ENCODE data around the gene DBH.

DBH gene

DNA sequence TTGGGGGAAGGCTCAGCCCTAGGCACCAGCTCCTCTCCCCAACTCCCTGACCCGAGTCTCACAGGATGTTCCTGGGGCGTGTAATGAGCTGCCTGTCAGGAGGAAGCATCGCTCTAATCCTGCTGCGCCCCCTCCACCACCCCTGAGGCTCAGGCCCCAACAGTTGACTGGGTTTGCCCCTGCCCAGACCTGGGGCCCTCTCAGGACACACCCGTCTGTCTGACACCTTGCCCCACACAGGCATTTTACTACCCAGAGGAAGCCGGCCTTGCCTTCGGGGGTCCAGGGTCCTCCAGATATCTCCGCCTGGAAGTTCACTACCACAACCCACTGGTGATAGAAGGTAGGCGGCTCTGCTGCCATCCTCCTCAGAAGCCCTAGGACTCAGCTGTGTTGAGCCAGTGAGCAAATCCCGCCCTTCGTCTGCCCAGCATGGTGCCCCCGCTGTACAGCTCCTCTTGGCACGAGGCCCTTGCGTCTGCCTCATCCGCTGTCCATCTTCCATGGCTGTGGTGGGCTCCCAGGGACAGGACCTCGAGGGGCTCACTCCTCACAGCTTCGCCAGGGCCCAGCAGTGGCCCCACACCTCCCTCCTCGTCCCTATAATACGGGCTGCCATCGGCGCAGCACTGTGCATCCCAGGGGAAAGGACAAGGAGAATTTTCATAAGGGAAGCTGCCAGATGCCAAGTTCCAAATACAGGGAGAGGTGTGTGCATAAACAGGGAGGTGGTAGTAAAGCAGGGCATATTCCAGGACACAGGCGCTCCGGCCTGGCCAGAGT is 8.0 kb downstream of the DBH start:
- no peak for DNase-seq (ENCODE audit: low spot score)

DNA sequence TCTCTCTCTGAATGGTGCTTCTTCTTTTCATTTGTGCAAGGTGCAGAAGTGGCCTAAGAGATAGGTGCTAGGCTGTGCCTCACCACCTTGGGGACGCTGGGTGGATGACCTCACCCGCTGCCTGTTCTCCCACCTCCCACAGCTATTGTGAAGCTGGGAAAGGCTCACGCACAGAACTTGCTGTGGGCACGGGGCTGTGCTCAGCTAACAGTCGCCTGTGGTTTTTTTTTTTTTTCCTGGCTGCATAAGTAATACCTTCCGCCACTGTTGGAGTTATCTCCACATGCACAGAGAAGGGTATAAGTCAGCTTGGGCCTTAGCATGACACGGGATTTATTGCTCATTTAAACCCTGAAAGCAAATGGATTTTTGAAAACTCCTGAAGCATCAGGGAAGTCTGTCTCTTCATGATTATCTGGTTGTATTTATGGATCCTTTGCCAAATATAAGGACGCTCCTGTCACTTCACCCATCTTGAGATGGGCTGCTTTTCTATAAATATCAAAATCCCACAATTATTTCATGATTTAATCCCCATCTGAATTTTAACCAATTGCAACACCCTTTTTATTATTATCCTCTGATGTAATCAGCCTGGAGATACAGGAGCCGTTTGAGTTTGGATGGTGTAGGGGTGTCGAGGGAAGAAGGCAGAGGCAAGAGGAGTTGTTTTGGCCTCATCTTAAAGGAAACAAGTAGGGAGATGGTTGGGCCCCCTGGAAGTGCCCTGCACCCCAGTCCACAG is 9.0 kb downstream of the DBH start:
- DNase-seq (ENCODE audit: low spot score), result no peak

DNA sequence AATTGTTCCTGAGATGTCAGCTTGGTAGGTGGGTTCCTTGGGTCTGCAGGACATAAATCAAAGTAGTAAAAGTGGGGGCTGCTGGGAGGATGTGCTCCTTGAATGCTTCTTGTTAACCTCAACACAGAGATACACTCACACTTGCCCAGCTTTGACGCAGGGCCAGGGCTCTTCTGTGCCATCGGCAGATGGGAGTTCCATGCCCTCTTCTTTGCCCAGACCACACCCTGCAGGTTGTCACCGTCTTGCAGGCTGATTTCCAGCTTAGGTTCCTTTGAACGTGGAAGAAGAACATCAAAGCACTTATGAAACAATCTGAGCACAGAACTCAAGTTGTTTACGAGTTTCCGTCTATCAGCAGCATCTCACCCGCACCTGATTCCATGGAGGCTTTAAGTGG is 11.0 kb downstream of the DBH start:
- DNase-seq (ENCODE audit: low spot score), result no peak

DNA sequence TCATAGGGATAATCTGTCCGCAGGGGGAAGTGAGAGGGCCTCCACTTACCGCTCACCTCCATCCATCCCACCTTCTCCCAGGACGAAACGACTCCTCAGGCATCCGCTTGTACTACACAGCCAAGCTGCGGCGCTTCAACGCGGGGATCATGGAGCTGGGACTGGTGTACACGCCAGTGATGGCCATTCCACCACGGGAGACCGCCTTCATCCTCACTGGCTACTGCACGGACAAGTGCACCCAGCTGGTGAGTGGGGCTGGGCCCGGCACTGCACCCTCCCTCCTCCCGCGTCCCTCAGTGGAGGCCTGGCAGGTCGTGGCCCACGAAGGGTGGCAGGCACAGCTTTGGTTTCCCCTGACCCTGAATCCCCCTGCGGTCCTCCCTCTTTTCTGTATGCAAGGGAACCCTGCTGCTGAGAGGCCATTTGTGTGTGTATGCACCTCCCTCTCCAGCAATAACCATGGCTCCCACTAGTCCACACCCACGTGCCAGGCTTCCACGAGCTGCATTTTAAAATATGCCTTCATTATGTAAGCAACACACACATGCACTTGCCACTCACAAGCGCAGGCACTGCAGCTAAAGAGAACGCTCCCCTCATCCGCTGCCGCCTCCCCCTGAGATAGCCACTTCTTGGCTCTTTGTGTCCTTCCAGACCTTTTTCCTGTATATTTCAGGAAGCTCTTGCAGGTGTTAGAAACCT is 11.8 kb downstream of the DBH start:
- no peak for DNase-seq (ENCODE audit: low spot score)

DNA sequence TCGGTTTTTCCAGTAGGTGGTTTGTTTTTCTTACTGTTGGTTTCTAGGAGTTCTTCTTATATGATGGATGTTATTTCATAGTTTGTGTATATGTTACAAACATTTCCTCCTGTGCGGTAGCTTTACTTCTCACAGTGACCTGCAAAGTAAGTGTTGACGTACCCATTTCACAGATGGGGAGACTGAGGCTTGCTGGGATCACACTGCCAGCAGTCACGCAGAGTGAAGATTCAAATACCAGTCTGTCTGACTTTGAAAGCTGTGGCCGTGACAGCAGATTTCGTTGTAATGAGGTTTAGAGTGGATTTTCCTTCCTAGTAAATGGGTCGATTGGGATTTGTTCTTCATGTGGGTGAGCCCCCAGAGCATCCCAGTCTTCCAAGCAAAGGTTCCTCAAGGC is 13.0 kb downstream of the DBH start:
- DNase-seq (ENCODE audit: low spot score), result no peak

DNA sequence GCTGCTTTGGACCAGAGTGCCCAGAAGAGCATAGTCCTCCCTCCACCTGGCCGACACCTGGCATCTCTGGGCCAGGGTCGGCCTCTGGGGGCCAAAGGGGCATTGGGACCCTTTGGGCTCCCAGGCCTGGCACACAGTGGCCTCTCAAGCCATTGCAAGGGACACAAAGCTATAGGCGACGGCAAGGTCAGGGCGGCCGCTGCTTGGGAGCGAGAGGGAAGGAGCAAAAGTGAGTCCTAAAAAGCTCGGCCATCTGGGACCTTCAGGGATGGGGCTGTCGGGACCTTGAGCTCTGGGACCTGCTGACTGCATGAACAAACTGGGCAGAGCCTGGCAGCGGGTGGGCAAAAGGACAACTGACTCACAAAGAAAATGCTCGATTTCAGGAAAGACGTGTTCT is 13.9 kb downstream of the DBH start:
- DNase-seq (ENCODE audit: low spot score), result no peak

DNA sequence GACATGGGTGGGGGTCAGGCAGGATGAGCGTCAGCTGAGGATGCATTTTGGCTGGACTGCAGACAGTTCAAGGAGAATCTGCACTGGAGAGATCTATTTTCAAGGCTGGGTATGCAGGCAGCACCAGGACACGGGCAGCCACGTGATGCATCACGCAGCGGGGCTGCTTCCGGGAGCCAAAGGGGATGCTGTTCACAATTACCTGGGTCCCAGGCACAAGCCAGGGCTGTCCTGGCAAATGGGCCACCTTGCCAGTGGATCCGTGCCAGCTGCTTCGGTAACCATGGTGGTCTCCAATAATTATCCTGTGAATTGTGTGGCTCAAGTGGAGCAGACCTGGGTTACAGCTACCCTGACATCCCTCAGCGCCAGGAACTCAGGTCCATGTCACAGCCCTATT is 17.5 kb downstream of the DBH start:
- DNase-seq (ENCODE audit: low spot score), result no peak

DNA sequence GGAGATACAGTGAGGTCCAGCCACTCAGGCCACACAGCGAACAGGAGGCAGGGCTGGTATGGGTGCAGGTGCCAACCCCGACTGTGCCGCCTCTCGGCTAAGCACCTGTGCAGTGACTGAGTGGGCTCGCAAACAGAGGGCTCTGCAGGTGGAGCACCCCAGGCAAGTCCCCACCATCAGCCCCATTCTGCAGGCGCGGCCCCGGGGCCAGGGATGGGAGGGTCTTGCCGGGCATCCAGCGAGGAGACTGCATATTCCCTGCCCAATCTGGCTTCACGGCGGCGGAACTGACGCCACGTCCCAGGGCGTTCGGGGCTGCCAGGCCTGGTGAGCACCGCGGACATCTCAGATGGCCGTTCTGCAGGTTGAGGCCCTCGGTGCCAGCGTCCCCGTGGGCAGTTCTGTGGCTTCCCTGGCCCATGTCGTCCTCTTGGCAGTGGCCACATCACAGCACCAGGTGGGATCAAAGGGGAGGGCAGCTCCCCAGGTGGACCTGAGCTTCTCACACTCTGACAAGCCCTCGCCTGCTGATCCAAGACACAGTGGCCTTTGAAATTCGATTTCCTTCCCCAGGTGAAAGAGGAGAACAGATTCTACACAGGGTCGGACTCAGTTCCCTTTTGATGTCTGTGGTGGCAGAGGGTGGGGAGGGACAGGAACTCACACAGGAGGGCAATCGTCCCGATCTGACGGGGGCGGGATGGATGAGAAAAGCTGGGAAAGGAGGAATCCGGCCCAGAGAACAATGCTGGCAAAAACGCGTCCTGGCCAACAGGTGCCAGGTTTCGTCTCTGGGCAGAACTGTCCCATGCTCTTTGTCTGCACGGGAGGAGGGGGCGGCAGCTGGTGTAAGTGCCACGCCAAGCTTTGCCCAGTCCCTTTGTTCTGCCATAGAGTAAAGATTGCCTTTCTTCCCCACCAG is 18.8 kb downstream of the DBH start:
- no peak for DNase-seq (ENCODE audit: low spot score)

DNA sequence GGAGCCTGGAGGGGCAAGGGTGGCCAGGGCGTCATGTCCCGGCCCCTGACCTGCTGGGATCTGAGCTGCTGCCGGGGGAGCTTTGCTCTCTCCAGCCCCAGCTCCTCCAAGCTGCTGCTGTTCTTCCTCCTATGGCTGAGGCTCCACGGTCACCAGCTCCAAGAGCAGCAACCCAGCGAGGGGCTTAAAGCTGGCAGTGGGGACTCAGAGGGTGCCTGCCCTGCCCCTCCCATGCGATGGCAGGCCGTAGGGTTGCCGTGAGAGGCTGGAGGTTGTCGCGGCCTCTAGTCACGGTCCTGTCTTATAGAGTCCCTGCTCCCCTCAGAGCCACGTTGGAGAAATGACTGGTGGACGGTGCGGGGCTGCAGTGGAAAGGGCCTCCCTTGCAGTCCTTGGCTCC is 19.5 kb downstream of the DBH start:
- no peak for DNase-seq (ENCODE audit: low spot score)

DNA sequence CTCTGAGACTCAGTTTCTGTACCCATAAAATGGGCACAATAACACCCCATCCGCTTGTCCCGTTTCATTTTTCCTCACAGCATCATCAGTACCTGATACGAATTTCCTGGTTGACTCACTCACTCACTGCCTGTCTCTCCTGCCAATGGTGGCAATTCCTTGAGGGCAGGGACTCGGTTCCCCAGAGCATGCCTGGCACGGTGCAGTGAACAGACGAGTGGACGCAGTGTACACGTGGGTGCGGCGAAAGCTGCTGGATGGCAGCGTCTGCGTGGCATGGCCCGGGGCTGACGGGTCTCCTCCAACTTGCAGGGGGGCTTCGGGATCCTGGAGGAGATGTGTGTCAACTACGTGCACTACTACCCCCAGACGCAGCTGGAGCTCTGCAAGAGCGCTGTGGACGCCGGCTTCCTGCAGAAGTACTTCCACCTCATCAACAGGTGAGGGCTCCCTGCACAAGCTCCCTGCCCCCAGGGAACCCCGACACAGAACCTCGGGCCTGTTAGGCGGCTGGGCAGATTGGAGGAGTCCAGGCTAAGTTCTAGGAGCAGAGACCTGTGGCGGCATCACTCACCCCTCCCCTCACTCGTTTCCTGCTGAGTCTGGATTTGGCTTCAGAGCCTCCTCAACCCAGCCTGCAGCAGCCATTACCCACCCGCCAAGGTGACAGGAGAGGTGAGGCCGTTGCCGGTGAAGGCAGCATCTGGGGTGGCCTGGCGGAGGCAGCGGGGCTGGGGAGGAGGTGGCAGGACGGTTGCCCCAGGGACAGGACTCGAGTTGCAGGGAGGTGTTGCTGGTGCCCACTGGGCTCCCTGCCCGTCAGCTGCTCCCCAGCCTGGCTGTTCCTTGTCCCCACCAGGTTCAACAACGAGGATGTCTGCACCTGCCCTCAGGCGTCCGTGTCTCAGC is 20.3 kb downstream of the DBH start:
- DNase-seq (ENCODE audit: low spot score), result no peak

DNA sequence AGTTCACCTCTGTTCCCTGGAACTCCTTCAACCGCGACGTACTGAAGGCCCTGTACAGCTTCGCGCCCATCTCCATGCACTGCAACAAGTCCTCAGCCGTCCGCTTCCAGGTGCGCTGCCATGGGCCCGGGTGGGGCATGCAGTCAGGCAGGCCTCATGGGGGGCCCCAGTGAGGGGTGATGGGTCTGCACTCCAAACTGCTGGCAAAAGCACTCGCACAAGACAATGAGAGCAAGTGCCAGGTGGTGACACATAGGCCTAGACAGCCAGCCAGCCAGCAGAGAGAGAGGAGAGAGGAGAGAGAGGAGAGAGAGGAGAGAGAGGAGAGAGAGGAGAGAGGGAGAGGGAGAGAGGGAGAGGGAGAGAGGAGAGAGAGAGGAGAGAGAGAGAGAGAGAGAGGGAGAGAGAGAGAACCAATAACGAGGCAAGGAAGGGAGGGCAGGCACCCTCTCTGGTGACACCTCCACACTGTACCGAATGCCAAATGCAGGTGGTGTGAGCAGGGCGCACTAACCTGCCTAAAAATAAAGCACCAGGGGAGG is 21.0 kb downstream of the DBH start:
- no peak for DNase-seq (ENCODE audit: low spot score)

DNA sequence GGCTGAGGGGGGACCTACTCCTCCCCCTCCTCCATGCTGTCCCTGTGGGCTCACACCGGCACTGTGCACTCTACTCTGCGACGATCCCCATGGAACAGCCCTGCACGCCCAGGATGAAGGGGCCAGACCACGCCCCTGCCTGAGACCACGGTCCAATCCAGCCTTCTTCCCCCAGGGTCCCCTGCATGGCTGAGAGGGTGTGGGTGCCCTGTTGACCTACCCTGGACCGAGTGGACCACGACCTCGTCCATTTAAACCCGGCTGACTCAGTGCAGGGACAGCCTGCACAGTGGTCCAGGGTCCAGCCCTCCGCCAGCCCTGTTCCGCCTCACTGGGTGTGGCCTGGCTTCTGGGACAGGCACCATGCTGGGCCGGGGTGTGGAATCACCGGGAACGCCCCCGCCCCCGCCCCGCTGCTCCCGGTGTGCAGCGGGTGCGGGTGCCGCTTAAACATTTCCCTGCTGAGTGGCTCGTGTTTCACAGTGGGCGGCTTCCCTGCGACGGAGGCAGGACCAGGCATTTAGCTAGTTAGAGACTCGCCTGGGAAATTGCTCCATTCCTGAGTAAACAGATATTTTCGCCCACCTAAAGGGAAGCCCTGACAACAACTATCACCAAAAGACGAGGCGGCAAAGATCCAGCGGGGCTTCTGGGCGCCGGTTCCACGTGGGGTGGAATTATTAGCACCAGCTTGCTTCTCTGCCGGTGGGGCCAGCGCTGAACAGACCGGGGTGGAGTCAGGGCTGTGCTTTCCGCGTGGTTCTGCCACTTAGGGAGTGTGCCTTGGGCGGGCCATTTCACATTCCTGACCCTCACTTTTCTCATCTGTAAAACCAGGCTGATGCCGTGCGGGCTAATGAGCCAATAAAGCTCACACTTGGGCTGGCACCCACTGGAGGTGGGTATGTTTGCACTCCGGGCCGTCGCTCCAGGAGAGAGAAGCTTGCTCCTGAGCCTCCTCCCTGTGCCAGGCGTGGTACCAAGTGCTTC is 22.6 kb downstream of the DBH start:
- no peak for DNase-seq (ENCODE audit: low spot score)

DNA sequence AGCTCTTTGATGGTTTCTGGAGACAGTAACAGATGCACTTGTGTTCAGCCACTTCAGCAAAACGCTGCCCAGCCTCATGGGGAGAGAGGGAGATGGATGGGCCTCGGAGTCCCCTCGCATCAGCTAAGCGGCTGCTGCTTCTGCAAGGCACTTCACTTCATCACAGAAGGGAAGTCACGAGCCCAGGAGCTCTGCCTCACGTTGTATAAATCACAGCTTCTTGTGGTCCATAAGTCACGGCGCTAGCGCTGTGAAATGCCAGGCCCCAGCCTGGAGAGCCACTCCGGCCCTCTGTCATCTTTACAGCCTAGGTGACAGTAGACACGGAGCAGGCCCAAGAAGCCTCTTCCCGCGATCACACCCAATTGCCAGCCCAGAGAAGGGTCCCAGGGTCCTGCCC is 23.4 kb downstream of the DBH start:
- no peak for DNase-seq (ENCODE audit: low spot score)

DNA sequence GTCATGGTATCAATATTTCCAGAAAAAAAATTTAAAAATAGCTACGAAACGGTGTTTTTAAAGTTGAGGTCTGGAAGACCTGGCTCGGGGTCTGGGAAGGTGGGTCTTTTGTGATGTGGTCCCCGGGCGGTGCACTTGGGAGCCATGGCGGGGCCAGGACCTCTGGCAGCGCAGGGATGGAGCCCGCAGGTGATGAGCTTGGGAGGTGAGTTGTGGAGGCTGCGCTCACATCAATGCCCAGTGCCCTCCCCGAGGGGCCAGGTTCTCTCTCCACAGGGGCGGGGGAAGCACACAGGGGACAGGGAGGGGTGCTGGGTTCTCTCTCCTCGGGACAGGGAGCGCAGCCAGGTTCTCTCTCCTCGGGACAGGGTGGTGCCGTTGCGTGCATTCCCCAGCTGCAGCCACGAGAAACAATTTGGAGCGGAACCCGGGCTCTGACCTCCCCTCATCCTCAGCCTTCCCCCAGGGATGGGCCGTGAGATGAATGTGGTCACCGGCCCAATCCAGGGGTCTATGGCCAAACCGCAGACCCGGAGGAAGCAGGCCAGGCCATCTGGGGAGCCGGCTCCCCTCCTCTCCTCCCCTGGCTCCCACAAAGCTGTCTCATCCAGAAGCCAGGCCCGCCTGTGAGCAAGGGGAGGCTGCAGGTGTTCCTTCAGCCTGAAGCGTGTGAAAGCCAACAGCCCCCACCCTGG is 25.8 kb downstream of the DBH start:
- DNase-seq (ENCODE audit: low spot score), result no peak

DNA sequence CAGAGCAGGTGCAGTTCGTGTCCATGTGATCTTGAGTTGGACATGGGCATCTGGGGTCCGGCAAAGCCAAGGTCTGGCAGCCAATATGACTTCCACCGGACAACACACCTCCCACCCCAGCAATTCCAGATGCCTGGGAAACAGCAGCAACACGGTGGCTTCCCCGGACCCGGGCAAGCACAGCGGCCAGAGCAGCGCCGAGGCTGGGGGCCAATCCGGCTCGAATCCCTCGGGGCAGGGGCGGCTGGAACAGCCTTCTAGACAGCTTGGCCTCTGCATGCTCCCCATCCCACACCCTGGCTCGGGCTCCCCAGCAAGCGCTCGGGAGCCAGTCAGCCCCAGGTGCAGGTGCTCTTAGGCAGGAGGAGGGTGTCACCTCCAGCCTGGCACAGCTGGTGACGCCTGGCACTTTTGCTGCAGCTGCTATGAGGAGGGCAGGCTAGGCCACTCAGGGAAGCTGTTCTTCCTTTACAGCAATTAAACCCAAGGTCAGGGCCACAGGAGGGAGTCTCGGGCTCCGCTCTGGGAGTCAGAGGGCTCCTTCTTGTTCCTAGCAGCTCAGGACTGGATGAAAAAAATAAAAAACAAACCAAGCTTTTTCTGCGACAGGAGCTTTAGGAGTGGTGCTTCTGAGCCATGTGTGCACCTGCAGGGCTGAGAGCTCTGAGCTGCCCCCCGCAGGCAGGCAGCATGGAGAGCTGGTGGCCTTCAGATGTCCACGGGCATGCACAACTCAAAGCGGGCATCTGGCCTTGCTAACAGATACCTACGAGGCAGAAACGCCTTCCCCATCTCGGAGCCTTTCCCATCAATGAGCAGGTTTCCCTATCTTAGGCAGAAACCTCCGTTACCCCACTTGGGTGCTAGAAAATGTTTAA is 28.2 kb downstream of the DBH start:
- DNase-seq (ENCODE audit: low spot score), result no peak

DNA sequence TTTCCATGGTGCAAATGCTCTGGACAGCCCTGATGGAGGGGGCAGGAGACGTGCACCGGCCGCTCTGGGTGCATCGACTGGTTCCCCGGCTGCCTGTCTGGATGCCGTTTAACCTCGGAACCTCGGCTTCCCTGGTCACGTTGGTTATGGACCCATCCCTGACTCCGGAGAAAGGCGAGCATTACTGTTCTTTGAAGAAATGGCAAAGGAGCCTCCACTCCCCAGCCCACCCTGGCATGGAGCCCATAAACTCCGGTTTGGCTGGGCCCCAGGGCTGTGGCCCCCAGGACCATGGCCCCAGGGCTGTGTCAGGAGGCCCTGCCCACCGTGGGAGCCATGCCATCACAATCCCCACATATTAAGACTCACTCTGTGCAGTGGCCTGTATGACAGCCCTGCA is 28.9 kb downstream of the DBH start:
- DNase-seq (ENCODE audit: low spot score), result no peak

DNA sequence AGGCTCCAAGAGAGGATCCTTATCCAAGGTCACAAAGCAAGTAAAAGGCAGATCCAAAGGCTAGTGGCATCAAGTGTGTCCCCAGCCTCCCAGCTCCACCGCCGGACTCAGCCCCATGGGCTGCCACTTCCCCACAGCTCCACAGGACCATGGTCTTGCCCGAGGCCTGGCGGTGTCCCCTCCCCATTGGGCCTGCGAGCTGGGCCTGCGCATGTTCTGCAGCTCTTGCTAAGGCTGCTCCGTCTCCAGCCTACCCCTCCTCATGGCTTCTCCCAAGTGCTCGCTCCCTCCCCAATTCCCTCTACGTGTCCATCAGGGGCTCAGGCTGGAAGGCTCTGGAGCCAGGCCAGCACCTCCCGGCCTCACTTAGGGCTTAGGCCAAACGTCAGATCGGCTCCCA is 29.4 kb downstream of the DBH start:
- no peak for DNase-seq (ENCODE audit: low spot score)

DNA sequence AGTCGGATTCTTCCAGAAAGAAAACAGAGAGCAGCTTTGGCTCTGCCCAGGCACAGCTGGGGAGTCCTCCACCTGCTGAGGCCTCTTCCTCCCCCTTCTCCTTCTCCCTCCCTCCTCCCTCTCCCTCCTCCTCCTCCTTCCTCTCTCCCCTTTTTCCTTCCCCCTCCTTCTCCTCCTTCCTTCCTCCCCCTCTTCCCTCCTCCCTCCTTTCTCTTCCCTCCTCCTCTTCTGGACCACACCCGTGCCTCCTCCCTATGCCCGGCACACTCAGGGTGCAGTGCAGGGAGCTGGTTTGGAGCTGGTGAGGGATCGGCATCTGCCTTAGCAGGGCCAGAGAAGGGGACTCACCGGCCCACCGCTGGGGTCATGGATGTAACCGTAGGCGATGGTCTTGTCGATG is 30.2 kb downstream of the DBH start:
- DNase-seq (ENCODE audit: low spot score), result no peak
